Stimulated activated CD8-positive, alpha-beta memory T cell treated with anti-CD3 and anti-CD28 coated beads, Interleukin-4, amount 100 ng/mL, for 1 hour (primary cell): ENCODE measurements around the gene ZNF98.

Experiments
- DNase-seq, 2 donors: peaks; one replicate each; pipeline ENCODE4 v3.0.0-alpha.2; 2020; ENCODE audit warnings: low read depth in 2 of 2, low spot score in 1 of 2

The ZNF98 gene

GRCh38 chr19:22422211-22422610, at the start of gene ZNF98:
Gene ZNF98, minus strand, starts transcription at chr19:22422346. Its CDS starts 122 bp downstream, at chr19:22422224.
- no peak for DNase-seq

GRCh38 chr19:22446605-22447004, 24.5 kb upstream of the ZNF98 start:
- DNase-seq: no peak

GRCh38 chr19:22438011-22438410, 15.9 kb upstream of the ZNF98 start:
- no peak for DNase-seq

GRCh38 chr19:22427960-22428913, 6.1 kb upstream of the ZNF98 start:
- no peak for DNase-seq

GRCh38 chr19:22427547-22427946, 5.4 kb upstream of the ZNF98 start:
- no peak for DNase-seq

- DNase-seq: no peak
These were observed 4.8 kb upstream of the ZNF98 start for GRCh38 chr19:22426901-22427300.

- no peak for DNase-seq
These were observed 349 bp downstream of the ZNF98 start for GRCh38 chr19:22421797-22422196.

GRCh38 chr19:22354665-22355064, 67.5 kb downstream of the ZNF98 start:
- no peak for DNase-seq
